HFF-Myc (cell line): ENCODE data around the gene MPZ.

Source experiments
- DNase-seq: peaks from one replicate; pipeline ENCODE4 v3.0.0-alpha.2; 2011; ENCODE audit warnings: low read depth; ENCODE audit errors: extremely low read depth
- H3K4me3 ChIP-seq: replicated peaks from 2 replicates; pipeline ENCODE4 v1.5.1; 2011; ENCODE audit warnings: low read depth, mild to moderate bottlenecking, control low read depth, low read length
- CTCF ChIP-seq: IDR thresholded peaks from 2 replicates; pipeline ENCODE4 v1.5.1; 2012; ENCODE audit warnings: mild to moderate bottlenecking, low read depth, low read length, control low read depth; ENCODE audit errors: missing control alignments

The MPZ gene

GRCh38 chr1:161311595-161312181, 1.9 kb upstream of the MPZ start:
- no peak for DNase-seq
- no peak overlapping the region for H3K4me3 ChIP-seq
- no peak for TF ChIP-seq CTCF

GRCh38 chr1:161307892-161308638, 1.7 kb downstream of the MPZ start:
- no peak for DNase-seq
- no peak overlapping the region for H3K4me3 ChIP-seq
- TF ChIP-seq CTCF: no peak

- H3K4me3 ChIP-seq: no peak overlapping the region
- DNase-seq: peak; percentile 20
These were observed 2.5 kb downstream of the MPZ start for GRCh38 chr1:161307230-161307768.

GRCh38 chr1:161305867-161306519, 3.8 kb downstream of the MPZ start:
- H3K4me3 ChIP-seq: peak overlapping the region; percentile 51
- TF ChIP-seq CTCF: no peak
- DNase-seq: peak; percentile 5

More at GRCh38 chr1:161307230-161307768, 2.5 kb downstream of the MPZ start:
- TF ChIP-seq CTCF: no peak

- H3K4me3 ChIP-seq: peak overlapping the region; percentile 51
- DNase-seq: no peak
- TF ChIP-seq CTCF: no peak
These were observed 4.6 kb downstream of the MPZ start for GRCh38 chr1:161304927-161305866.

GRCh38 chr1:161300478-161300877, 9.3 kb downstream of the MPZ start:
- H3K4me3 ChIP-seq: no peak overlapping the region
- DNase-seq: no peak
- TF ChIP-seq CTCF: no peak
